ENCODE measurements around the gene RPS6KB1. TPM values are rescaled to one million over a fixed set of nuclear protein-coding genes. Genes with fewer than 3 reads are reported as not detected.
"Not testable (repeated sequence)": the region's sequence is repeated elsewhere in the genome, so short reads cannot be mapped to it uniquely, and the experiment has no call there.

Gene RPS6KB1
- total RNA-seq (2012; rRNA removed), result 11.9 and 12.7 TPM in 2 replicates

GRCh38 chr17:59892924-59893675 lies at the start of gene RPS6KB1, which contains the start of gene TUBD1:
RPS6KB1 (plus strand) TSS chr17:59893121; CDS start chr17:59893185, 64 bp downstream.
TUBD1 (minus strand) TSS chr17:59892943; CDS start chr17:59891002, 1,941 bp downstream.
- no peaks in the 10 kb centered on the region for H3K36me3 ChIP-seq (ENCODE audit: insufficient read depth, low read length)
- no peaks in the 10 kb centered on the region for H3K27me3 ChIP-seq (ENCODE audit: control insufficient read depth, insufficient read depth, low read length)
- peaks cover 16% of the 10 kb centered on the region for H3K4me1 ChIP-seq (ENCODE audit: control insufficient read depth, insufficient read depth, low read length)
- peak within 1 kb of the TSS; percentile 88 for H3K9ac ChIP-seq (ENCODE audit: low read depth, low read length)
- no peaks in the 10 kb centered on the region for H3K9me3 ChIP-seq (replicated peaks; ENCODE audit: low read length)
- H3K4me2 ChIP-seq (ENCODE audit: low read length), result peak within 1 kb of the TSS; percentile 97
- H3K4me3 ChIP-seq (ENCODE audit: low read length), result peak within 1 kb of the TSS; percentile 79

DNA sequence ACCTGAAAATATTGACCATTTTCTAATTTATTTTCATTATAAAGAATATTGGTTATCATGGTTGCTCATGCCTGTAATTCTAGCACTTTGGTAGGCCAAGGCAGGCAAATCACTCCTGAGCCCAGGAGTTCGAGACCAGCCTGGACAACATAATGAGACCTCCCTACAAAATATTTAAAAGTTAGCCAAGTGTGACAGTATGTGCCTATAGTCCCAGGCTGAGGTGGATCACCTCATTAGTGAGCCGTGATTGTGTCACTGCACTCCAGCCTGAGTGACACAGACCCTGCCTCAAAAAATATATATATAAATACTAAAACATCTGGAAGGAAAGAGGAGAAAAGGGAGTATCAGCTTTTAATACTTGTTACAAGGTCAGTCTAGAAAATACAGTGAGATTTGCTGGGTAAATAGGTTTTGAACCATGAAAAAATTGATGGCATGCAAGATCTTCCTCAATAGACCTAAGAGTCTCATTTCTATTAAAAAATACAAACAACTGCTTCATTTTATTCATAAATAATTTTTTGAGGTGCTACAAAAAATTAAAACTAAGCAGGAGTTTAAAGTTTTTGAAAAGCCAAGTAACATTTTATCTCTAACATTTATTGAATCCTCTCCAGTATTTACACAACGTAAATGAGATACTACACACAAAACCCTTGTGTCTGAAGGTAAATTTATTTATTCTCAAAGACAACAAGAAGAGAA lies 47.9 kb upstream of the RPS6KB1 start:
- no peak overlapping the region for H3K4me3 ChIP-seq (ENCODE audit: low read length)
- H3K27me3 ChIP-seq (ENCODE audit: control insufficient read depth, insufficient read depth, low read length), result no peaks in the 10 kb centered on the region
- H3K4me1 ChIP-seq (ENCODE audit: control insufficient read depth, insufficient read depth, low read length), result peaks cover 32% of the 10 kb centered on the region
- H3K9me3 ChIP-seq (replicated peaks; ENCODE audit: low read length), result no peaks in the 10 kb centered on the region
- H3K36me3 ChIP-seq (ENCODE audit: insufficient read depth, low read length), result peaks cover 14% of the 10 kb centered on the region
- H3K4me2 ChIP-seq (ENCODE audit: low read length), result peak overlapping the region; percentile 16
- peak overlapping the region; percentile 15 for H3K9ac ChIP-seq (ENCODE audit: low read depth, low read length)

GRCh38 chr17:59845595-59846393 lies 47.1 kb upstream of the RPS6KB1 start:
- Histone ChIP-seq H3K4me1 (ENCODE audit: control insufficient read depth, insufficient read depth, low read length) (peaks cover 32% of the 10 kb centered on the region), H3K36me3 (ENCODE audit: insufficient read depth, low read length) (peaks cover 7% of the 10 kb centered on the region), H3K27me3 (ENCODE audit: control insufficient read depth, insufficient read depth, low read length) (no peaks in the 10 kb centered on the region), H3K4me2 (ENCODE audit: low read length) (peak overlapping the region; percentile 48), H3K9ac (ENCODE audit: low read depth, low read length) (peak overlapping the region; percentile 38), H3K9me3 (replicated peaks; ENCODE audit: low read length) (no peaks in the 10 kb centered on the region), H3K4me3 (ENCODE audit: low read length) (peak overlapping the region; percentile 33)

- H3K4me1 ChIP-seq (ENCODE audit: control insufficient read depth, insufficient read depth, low read length), result peaks cover 35% of the 10 kb centered on the region
- H3K4me2 ChIP-seq (ENCODE audit: low read length), result peak overlapping the region; percentile 48
- peak overlapping the region; percentile 33 for H3K4me3 ChIP-seq (ENCODE audit: low read length)
- no peaks in the 10 kb centered on the region for H3K9me3 ChIP-seq (replicated peaks; ENCODE audit: low read length)
- no peaks in the 10 kb centered on the region for H3K36me3 ChIP-seq (ENCODE audit: insufficient read depth, low read length)
- H3K27me3 ChIP-seq (ENCODE audit: control insufficient read depth, insufficient read depth, low read length), result no peaks in the 10 kb centered on the region
- peak overlapping the region; percentile 38 for H3K9ac ChIP-seq (ENCODE audit: low read depth, low read length)
Observed at GRCh38 chr17:59846394-59847165, 46.3 kb upstream of the RPS6KB1 start.

DNA sequence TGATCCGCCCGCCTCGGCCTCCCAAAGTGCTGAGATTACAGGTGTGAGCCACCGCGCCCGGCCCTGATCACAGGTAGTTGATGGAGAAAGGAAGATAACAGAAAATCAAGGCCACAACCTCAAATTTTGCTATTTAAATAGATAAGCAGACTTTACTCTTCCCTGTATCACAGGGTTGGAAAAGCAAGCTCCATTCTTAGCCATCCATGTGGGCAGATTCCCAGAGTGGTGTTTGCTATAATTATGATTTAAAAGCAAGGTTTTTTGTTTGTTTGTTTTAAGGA lies 44.6 kb upstream of the RPS6KB1 start:
- no peaks in the 10 kb centered on the region for H3K27me3 ChIP-seq (ENCODE audit: control insufficient read depth, insufficient read depth, low read length)
- H3K9ac ChIP-seq (ENCODE audit: low read depth, low read length), result no peak overlapping the region
- peaks cover 39% of the 10 kb centered on the region for H3K4me1 ChIP-seq (ENCODE audit: control insufficient read depth, insufficient read depth, low read length)
- no peak overlapping the region for H3K4me2 ChIP-seq (ENCODE audit: low read length)
- no peak overlapping the region for H3K4me3 ChIP-seq (ENCODE audit: low read length)
- H3K9me3 ChIP-seq (replicated peaks; ENCODE audit: low read length), result no peaks in the 10 kb centered on the region
- H3K36me3 ChIP-seq (ENCODE audit: insufficient read depth, low read length), result no peaks in the 10 kb centered on the region

- Histone ChIP-seq H3K9me3 (replicated peaks; ENCODE audit: low read length) (no peaks in the 10 kb centered on the region), H3K4me3 (ENCODE audit: low read length) (no peak overlapping the region), H3K4me1 (ENCODE audit: control insufficient read depth, insufficient read depth, low read length) (peaks cover 42% of the 10 kb centered on the region), H3K27me3 (ENCODE audit: control insufficient read depth, insufficient read depth, low read length) (no peaks in the 10 kb centered on the region), H3K4me2 (ENCODE audit: low read length) (no peak overlapping the region), H3K9ac (ENCODE audit: low read depth, low read length) (no peak overlapping the region), H3K36me3 (ENCODE audit: insufficient read depth, low read length) (no peaks in the 10 kb centered on the region)
Observed at GRCh38 chr17:59848778-59849177, 44.1 kb upstream of the RPS6KB1 start.

DNA sequence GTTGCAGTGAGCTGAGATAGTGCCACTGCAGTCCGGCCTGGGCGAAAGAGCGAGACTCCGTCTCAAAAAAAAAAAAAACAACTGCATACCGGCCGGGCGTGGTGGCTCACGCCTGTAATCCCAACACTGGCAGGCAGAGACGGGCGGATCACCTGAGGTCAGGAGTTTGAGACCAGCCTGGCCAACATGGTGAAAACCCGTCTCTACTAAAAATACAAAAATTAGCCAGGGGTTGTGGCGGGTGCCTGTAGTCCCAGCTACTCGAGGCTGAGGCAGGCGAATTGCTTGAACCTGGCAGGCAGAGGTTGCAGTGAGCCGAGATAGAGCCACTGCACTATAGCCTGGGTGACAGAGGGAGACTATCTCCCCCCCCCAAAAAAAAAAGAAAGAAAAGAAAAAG lies 42.6 kb upstream of the RPS6KB1 start:
- not testable (repeated sequence) for H3K4me2 ChIP-seq (ENCODE audit: low read length); H3K9me3 ChIP-seq (replicated peaks; ENCODE audit: low read length); H3K27me3 ChIP-seq (ENCODE audit: control insufficient read depth, insufficient read depth, low read length); H3K36me3 ChIP-seq (ENCODE audit: insufficient read depth, low read length); H3K4me3 ChIP-seq (ENCODE audit: low read length); H3K9ac ChIP-seq (ENCODE audit: low read depth, low read length)
- peaks cover 34% of the 10 kb centered on the region for H3K4me1 ChIP-seq (ENCODE audit: control insufficient read depth, insufficient read depth, low read length)

- no peaks in the 10 kb centered on the region for H3K36me3 ChIP-seq (ENCODE audit: insufficient read depth, low read length)
- H3K4me1 ChIP-seq (ENCODE audit: control insufficient read depth, insufficient read depth, low read length), result peaks cover 20% of the 10 kb centered on the region
- no peak overlapping the region for H3K4me2 ChIP-seq (ENCODE audit: low read length)
- H3K9ac ChIP-seq (ENCODE audit: low read depth, low read length), result no peak overlapping the region
- H3K27me3 ChIP-seq (ENCODE audit: control insufficient read depth, insufficient read depth, low read length), result no peaks in the 10 kb centered on the region
- no peak overlapping the region for H3K4me3 ChIP-seq (ENCODE audit: low read length)
- H3K9me3 ChIP-seq (replicated peaks; ENCODE audit: low read length), result no peaks in the 10 kb centered on the region
Observed at GRCh38 chr17:59851439-59852375, 41.2 kb upstream of the RPS6KB1 start.

- H3K4me2 ChIP-seq (ENCODE audit: low read length), result peak overlapping the region; percentile 12
- H3K36me3 ChIP-seq (ENCODE audit: insufficient read depth, low read length); H3K4me3 ChIP-seq (ENCODE audit: low read length); H3K27me3 ChIP-seq (ENCODE audit: control insufficient read depth, insufficient read depth, low read length); H3K9ac ChIP-seq (ENCODE audit: low read depth, low read length); H3K9me3 ChIP-seq (replicated peaks; ENCODE audit: low read length): not testable (repeated sequence)
- H3K4me1 ChIP-seq (ENCODE audit: control insufficient read depth, insufficient read depth, low read length), result peaks cover 17% of the 10 kb centered on the region
Observed at GRCh38 chr17:59852847-59853167, 40.1 kb upstream of the RPS6KB1 start.

GRCh38 chr17:59853168-59853918 lies 39.6 kb upstream of the RPS6KB1 start:
- peaks cover 17% of the 10 kb centered on the region for H3K4me1 ChIP-seq (ENCODE audit: control insufficient read depth, insufficient read depth, low read length)
- no peaks in the 10 kb centered on the region for H3K36me3 ChIP-seq (ENCODE audit: insufficient read depth, low read length)
- H3K4me3 ChIP-seq (ENCODE audit: low read length), result no peak overlapping the region
- H3K9ac ChIP-seq (ENCODE audit: low read depth, low read length), result no peak overlapping the region
- H3K27me3 ChIP-seq (ENCODE audit: control insufficient read depth, insufficient read depth, low read length), result no peaks in the 10 kb centered on the region
- H3K9me3 ChIP-seq (replicated peaks; ENCODE audit: low read length), result no peaks in the 10 kb centered on the region
- H3K4me2 ChIP-seq (ENCODE audit: low read length), result peak overlapping the region; percentile 12
